ENCODE results near the gene SF3B6. TPM values are rescaled to one million over a fixed set of nuclear protein-coding genes. Genes with fewer than 3 reads are reported as not detected.
"Not testable (repeated sequence)": the region's sequence is repeated elsewhere in the genome, so short reads cannot be mapped to it uniquely, and the experiment has no call there.

The SF3B6 gene
- total and polyA plus RNA-seq, 12 donors = 61.2 to 209 (median 80.6) TPM

GRCh38 chr2:24117902-24118301 lies 41.8 kb upstream of the SF3B6 start:
- no peaks in the 10 kb centered on the region for H3K9me3 ChIP-seq (replicated peaks in 1 of 3)
- TF ChIP-seq POLR2A (IDR thresholded peaks at IDR 0.05) (no peak), CTCF (IDR thresholded peaks at IDR 0.05) (no peak)
- H3K27ac ChIP-seq = no peak overlapping the region
- 74 to 85% (median 80%) methylated on average over 1 of the region's 1 CpG for WGBS, 4 donors
- no peak for DNase-seq
- no peaks in the 10 kb centered on the region for H3K27me3 ChIP-seq
- intact Hi-C loops (cut with DNase I) = no loop called here
- H3K36me3 ChIP-seq (replicated peaks in 1 of 2) = no peaks in the 10 kb centered on the region
- peaks cover 0 to 6% of the 10 kb centered on the region in 2 donors for H3K4me1 ChIP-seq (replicated peaks in 1 of 2)
- no peak overlapping the region for H3K4me3 ChIP-seq

- H3K9me3 ChIP-seq (replicated peaks in 1 of 3) = no peaks in the 10 kb centered on the region
- H3K27me3 ChIP-seq = no peaks in the 10 kb centered on the region
- 43 to 75% (median 46%) methylated on average over 1 to 2 of the region's 2 CpGs for WGBS, 4 donors
- DNase-seq = no peak
- H3K27ac ChIP-seq = no peak overlapping the region
- no peak overlapping the region for H3K4me3 ChIP-seq
- H3K4me1 ChIP-seq (replicated peaks in 1 of 2) = no peaks in the 10 kb centered on the region
- TF ChIP-seq POLR2A (IDR thresholded peaks at IDR 0.05) (no peak), CTCF (IDR thresholded peaks at IDR 0.05) (no peak)
- H3K36me3 ChIP-seq (replicated peaks in 1 of 2) = no peaks in the 10 kb centered on the region
- intact Hi-C loops (cut with DNase I) = no loop called here
These were observed 38.9 kb upstream of the SF3B6 start for GRCh38 chr2:24115057-24115456.

GRCh38 chr2:24111407-24111901 lies 35.3 kb upstream of the SF3B6 start:
- Histone ChIP-seq H3K27ac (no peak overlapping the region), H3K27me3 (no peaks in the 10 kb centered on the region), H3K9me3 (replicated peaks in 1 of 3) (no peaks in the 10 kb centered on the region), H3K4me3 (no peak overlapping the region), H3K4me1 (replicated peaks in 1 of 2) (no peaks in the 10 kb centered on the region), H3K36me3 (replicated peaks in 1 of 2) (no peaks in the 10 kb centered on the region)
- 63 to 71% (median 70%) methylated on average over 2 of the region's 2 CpGs for WGBS, 4 donors
- no peak for DNase-seq
- intact Hi-C loops (cut with DNase I) = no loop called here
- TF ChIP-seq CTCF (IDR thresholded peaks at IDR 0.05) (no peak), POLR2A (IDR thresholded peaks at IDR 0.05) (no peak)

- Histone ChIP-seq H3K4me1 (replicated peaks in 1 of 2) (no peaks in the 10 kb centered on the region), H3K27ac (no peak overlapping the region), H3K4me3 (no peak overlapping the region), H3K9me3 (replicated peaks in 1 of 3) (no peaks in the 10 kb centered on the region), H3K27me3 (no peaks in the 10 kb centered on the region), H3K36me3 (replicated peaks in 1 of 2) (no peaks in the 10 kb centered on the region)
- no peak for TF ChIP-seq CTCF (IDR thresholded peaks at IDR 0.05)
- no peak for TF ChIP-seq POLR2A (IDR thresholded peaks at IDR 0.05)
- no peak for DNase-seq
- intact Hi-C loops (cut with DNase I) = no loop called here
- WGBS, 4 donors = 86 to 98% (median 91%) methylated on average over 5 to 7 of the region's 7 CpGs
These were observed 34.7 kb upstream of the SF3B6 start for GRCh38 chr2:24110660-24111303.

- H3K4me1 ChIP-seq (replicated peaks in 1 of 2); DNase-seq; H3K9me3 ChIP-seq (replicated peaks in 1 of 3); H3K27me3 ChIP-seq; H3K36me3 ChIP-seq (replicated peaks in 1 of 2); H3K27ac ChIP-seq; intact Hi-C loops (cut with DNase I); H3K4me3 ChIP-seq: not testable (repeated sequence)
- 100% methylated on average over 1 of the region's 1 CpG for WGBS, 4 donors
These were observed 33.3 kb upstream of the SF3B6 start for GRCh38 chr2:24109431-24109830.
